HL-60/S4 treated with retinoic acid at 250 ng/mL for 4 days and 3 days (cell line): ENCODE measurements around the gene GUCD1.

ENCODE experiments used
- in situ Hi-C: fragments of 300-500 bp; cut with MboI; formaldehyde crosslinking; loops from 2 replicates; pipeline ENCODE4 v1.7.0; 2022; ENCODE audit warnings: low sequenced_read_pairs

GUCD1 gene

DNA sequence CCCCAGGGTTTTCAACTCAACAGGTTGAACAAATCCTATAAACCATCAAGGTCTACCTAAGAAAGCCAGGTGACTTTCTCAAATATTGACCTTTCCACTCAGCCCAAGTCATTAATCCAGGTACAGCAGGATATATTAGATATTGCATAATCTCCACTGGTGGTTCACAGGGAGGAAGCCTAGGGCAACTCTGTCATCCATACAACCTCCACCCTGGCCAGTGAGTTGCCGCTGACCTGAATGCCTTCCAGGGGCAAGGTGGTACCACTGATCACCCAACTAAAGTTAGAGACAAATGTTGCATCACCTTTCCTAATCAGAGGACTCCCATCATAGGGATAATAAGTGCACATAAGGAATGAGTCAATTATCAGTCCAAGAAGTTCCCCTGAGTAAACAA is 22.9 kb downstream of the GUCD1 start:
- in situ Hi-C loops: loop anchor here (10.0 to 25.0 kb wide), 2 partner anchors 207 to 520 kb away; partner anchors contain the start of genes CABIN1 and GSTT4

DNA sequence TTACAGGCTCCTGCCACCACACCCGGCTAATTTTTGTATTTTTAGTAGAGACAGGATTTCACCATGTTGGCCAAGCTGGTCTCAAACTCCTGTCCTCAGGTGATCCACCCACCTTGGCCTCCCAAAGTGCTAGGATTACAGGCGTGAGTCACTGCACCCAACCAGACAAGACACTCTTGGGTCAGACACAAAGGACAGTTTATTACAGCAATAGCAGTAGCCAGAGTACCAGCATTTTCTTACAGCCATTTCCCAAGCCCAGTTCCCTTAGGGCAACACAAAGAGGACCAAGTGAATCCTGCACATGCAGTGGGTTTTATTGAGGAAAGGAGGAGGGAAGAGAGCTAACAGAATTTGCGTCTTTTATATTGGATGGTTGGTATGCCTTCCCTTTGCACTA is 24.0 kb downstream of the GUCD1 start:
- in situ Hi-C loops: loop anchor here (10.0 to 25.0 kb wide), 2 partner anchors 206 to 519 kb away; partner anchors contain the start of genes CABIN1 and GSTT4

- in situ Hi-C loops: loop anchor here (10.0 to 25.0 kb wide), 3 partner anchors 115 to 518 kb away; partner anchors contain the start of genes CABIN1 and GSTT4
Measured at GRCh38 chr22:24529898-24530297, 25.0 kb downstream of the GUCD1 start.

DNA sequence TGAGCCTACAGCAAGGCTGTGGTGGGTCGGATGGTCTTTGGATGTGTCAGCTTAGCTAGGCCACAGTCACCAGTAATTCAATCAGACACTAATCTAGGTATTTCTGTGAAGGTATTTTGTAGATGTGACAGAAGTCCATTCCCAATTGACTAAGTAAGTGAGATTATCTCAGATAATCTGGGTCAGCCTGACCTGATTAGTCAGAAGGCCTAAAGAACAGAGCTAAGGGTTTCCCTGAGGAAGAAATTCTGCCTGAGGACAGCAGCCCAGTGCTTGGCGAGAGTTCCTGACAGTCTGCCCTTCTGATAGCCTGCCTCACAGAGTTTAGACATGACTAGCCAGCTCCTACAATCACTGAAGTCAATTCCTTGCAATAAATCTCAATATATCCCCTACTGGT is 28.7 kb downstream of the GUCD1 start:
- in situ Hi-C loops: loop anchor here (10.0 to 25.0 kb wide), 2 partner anchors 111 to 514 kb away; partner anchors contain the start of genes CABIN1 and GSTT4

GRCh38 chr22:24525416-24526037 is 29.4 kb downstream of the GUCD1 start:
- in situ Hi-C loops: loop anchor here (10.0 to 25.0 kb wide), 2 partner anchors 111 to 513 kb away; partner anchors contain the start of genes CABIN1 and GSTT4

DNA sequence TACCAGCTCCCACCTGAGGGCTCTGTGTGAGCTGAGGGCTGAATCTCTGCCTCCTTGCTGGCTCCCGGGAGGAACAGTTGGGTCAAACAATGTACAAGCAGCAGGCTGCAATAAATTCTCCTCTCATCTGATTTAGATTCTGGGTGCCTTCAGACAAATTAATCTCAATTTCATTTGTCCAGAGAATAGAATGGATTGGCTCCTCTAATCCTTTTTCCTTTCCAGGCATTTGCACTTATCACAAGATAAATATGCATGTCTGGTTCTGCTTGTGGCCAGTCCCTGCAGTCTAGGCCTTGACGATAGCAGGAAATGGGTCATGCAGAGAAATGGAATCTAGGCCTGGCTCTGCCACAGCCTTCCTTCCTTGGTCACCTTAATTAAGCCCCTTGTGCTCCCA is 31.1 kb downstream of the GUCD1 start:
- in situ Hi-C loops: loop anchor here (10.0 kb wide), 1 partner anchor 109 kb away; no protein-coding TSS in a partner anchor

GRCh38 chr22:24521791-24522245 is 33.1 kb downstream of the GUCD1 start:
- in situ Hi-C loops: loop anchor here (10.0 kb wide), 1 partner anchor 107 kb away; no protein-coding TSS in a partner anchor

- in situ Hi-C loops: no loop called here
Measured at GRCh38 chr22:24519496-24519895, 35.4 kb downstream of the GUCD1 start.

DNA sequence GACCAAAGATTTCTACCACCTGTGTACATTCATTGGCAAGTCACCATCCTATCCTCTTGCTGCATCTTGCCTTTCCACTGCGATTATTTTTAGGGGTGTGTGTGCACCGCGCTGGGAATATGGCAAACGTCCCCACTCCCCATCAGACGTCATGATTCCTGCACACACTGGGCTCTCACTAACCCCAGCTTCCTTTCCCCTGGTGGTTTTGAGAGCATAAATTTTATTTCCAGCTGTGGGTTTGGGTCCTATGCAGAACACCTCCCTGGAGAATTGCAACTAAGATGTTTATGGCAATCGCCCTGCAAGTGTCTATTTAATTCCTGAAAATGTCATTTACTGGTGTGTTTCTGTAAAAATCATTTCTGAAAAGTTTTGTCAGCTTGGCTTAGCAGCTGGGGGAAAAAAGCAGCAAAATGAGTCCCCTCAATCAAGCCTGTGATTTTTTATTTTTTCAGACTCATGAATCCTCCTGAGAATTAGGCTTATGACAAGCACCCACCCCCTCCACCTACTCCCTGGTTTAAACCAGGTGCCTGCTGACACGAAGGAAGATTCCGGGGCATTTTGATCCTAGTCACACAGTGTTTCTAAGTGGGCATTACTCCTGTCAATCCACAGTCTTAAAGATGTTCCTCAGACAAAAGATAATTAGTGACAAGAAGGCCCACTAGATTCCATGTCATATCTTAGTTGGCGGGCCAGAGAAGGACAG is 36.0 kb downstream of the GUCD1 start:
- in situ Hi-C loops: no loop called here

GRCh38 chr22:24518228-24518627 is 36.7 kb downstream of the GUCD1 start:
- in situ Hi-C loops: no loop called here

- in situ Hi-C loops: no loop called here
Measured at GRCh38 chr22:24517446-24517845, 37.5 kb downstream of the GUCD1 start.

DNA sequence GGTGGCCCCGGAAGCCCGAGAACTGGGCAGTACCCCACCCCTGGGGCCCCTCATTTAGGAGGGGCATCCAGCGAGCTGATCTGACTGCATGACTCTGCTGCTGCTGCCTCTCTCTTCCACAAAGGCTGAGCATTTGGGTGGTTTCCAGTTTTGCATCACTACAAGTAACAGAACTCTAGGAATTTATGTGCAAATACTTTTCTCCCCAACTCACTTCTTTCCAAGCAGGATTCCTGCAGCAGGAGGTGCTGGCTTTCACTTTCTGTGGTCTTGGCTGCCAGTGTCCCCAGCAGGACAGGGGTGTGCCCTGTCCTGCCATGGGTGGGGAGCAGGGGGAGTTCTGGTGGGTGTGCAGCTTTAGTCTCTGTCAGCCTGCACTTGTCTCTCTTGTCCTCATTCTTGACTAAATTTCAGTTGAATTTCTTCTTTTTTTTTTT is 38.6 kb downstream of the GUCD1 start:
- in situ Hi-C loops: no loop called here

- in situ Hi-C loops: no loop called here
Measured at GRCh38 chr22:24515027-24515338, 40.0 kb downstream of the GUCD1 start.

- in situ Hi-C loops: no loop called here
Measured at GRCh38 chr22:24514241-24515026, 40.5 kb downstream of the GUCD1 start.

GRCh38 chr22:24513378-24514240 is 41.3 kb downstream of the GUCD1 start:
- in situ Hi-C loops: no loop called here

- in situ Hi-C loops: no loop called here
Measured at GRCh38 chr22:24512043-24512442, 42.9 kb downstream of the GUCD1 start.

DNA sequence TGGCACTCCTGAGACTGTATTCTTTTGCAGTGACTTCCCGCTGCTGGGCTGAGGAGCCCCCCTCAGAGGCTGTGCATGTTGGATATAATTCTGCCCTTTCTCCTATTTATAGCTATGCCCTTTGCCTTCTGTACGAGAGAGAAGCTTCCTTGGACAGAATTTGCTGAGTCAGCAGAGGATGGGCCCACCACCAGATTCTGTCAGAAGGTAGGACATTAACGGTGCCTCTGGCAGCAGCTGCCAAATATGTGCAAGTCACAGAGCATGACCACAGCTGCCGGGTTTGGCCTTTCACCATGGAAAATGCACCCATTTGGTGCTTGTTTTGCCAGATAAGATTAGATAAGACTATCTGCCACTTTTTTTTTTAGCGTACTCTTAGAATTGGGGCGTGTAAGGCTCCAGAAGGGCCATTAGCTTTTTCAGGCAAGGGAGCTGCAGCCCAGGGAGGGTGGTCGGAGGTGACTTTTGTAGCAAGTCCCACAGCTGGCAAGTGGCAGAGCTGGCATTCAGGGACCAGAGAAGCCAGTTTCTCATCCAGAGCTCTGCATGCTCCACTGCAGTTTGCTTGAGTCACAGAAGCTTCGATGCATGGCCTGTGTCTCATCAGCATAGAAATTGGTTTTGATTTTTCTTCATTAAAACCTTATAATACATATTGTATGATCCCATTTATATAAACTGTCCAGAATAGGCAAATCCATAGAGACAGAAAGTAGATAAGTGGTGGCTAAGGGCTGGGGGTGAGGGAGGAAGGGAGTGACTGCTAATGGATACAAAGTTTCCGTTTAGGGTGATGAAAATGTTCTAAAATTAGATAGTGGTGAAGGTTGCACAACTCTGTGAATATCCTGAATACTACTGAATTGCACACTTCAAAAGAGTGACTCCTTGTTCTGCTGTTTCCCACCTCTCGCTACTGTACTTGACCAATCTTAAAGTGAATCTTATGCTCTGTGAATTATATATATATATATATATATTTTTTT is 44.0 kb downstream of the GUCD1 start:
- in situ Hi-C loops: no loop called here

DNA sequence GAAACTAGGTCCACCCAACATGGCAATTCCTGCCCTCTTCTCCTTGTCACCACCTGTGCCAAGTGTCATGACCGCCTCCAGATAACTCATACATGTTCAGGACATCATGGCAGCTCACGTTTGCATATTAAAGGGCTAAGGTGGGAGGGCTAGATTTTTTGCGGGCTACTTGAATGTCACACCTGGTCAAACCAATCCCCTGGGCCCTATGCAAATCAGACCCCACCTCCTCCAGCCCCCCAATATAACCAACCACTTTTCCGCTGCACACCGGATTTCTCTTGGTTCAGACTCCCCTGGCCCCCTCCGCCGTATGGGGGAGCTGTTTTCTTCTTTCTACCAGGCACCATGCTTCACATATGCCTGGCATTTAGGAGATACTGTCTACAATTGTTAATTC is 47.2 kb downstream of the GUCD1 start:
- in situ Hi-C loops: no loop called here

GRCh38 chr22:24506802-24507438 is 48.0 kb downstream of the GUCD1 start:
- in situ Hi-C loops: no loop called here
